H1 (cell line): Measurements from ENCODE around the gene EEIG2. TPM values are rescaled to one million over a fixed set of nuclear protein-coding genes. Genes with fewer than 3 reads are reported as not detected.

ENCODE experiments used
- CHD1 ChIP-seq: IDR thresholded peaks from 2 replicates; pipeline ENCODE4 v1.6.1; 2012; ENCODE audit warnings: low read depth, low read length, improper control_type of control experiment
- CHD7 ChIP-seq: fragments of 300-600 bp; sonication (generic); IDR thresholded peaks from 2 replicates; pipeline ENCODE4 v1.7.1; 2012; ENCODE audit warnings: low read length, moderate library complexity, mild to moderate bottlenecking, inconsistent platforms; ENCODE audit not compliant: insufficient replicate concordance
- FOSL1 ChIP-seq: IDR thresholded peaks from 2 replicates; pipeline ENCODE4 v1.6.1; 2011; ENCODE audit warnings: mild to moderate bottlenecking, low read depth, low read length, moderate library complexity; ENCODE audit not compliant: insufficient read depth
- GABPA ChIP-seq: IDR thresholded peaks from 2 replicates; pipeline ENCODE4 v1.6.1; 2011; ENCODE audit warnings: mild to moderate bottlenecking, low read length, moderate library complexity, borderline replicate concordance; ENCODE audit not compliant: insufficient read depth
- POLR2A ChIP-seq, 2 experiments: IDR thresholded peaks; 1 replicate in 1 of 2; 2 replicates in 1 of 2; pipeline ENCODE4 v1.6.1; 2011; ENCODE audit warnings: low read depth in 2 of 2, low read length in 2 of 2, mild to moderate bottlenecking in 2 of 2; ENCODE audit errors: control extremely low read depth in 1 of 2
- SIX5 ChIP-seq: IDR thresholded peaks from 2 replicates; pipeline ENCODE4 v1.6.1; 2011; ENCODE audit warnings: mild to moderate bottlenecking, low read depth, low read length
- polyA plus RNA-seq, 7 experiments: library from polyadenylated mRNA; depleted of rRNA in 3 of 7; stranded (reverse) in 5 of 7; unstranded in 2 of 7; fragments of >200 nt in 5 of 7; fragments of 200-250 nt in 2 of 7; gene quantifications; 1 replicate in 5 of 7; 2 replicates in 1 of 7; 4 replicates in 1 of 7; pipeline versions ENCODE4 v1.2.1 to v1.2.3, GENCODE V29; 2011 to 2013; ENCODE audit warnings: missing spikeins in 2 of 7, mixed read lengths in 2 of 7
- total RNA-seq: library from RNA; stranded (reverse); fragmentation: NEBNext Ultra II Directional; extraction: Animal tissue kit (Norgen Biotek cat#: 25700); gene quantifications from 2 replicates; pipeline ENCODE4 v1.2.1, GENCODE V29; 2021

The EEIG2 gene
- total and polyA plus RNA-seq, 2 of the 8 experiments (the other 6 are each of a cell fraction or from before 2014, with no cell fraction given), result 6.1 to 20.1 TPM

GRCh38 chr1:108527837-108528236 lies 32.1 kb upstream of the EEIG2 start (continued):
- TF ChIP-seq CHD7 (no peak), SIX5 (no peak), POLR2A (IDR thresholded peaks at IDR 0.05; ENCODE audit: control extremely low read depth in 1 of 2, low read depth in 2 of 2, low read length in 2 of 2) (no peak), GABPA (no peak), CHD1 (no peak), FOSL1 (no peak)
